Fibroblast of lung (primary cell): Measurements from ENCODE around the gene BCKDK.

Experiments used
- CTCF ChIP-seq, 2 donors: IDR thresholded peaks in 1 of 2; conservative IDR thresholded peaks in 1 of 2; 1 replicate in 1 of 2; 2 replicates in 1 of 2; pipeline ENCODE4 v1.5.1; 2011 to 2012; ENCODE audit warnings: low read length in 2 of 2, control low read depth in 1 of 2, inconsistent platforms in 1 of 2, low read depth in 1 of 2, mild to moderate bottlenecking in 1 of 2
- EZH2 ChIP-seq: IDR thresholded peaks from 2 replicates; pipeline ENCODE4 v1.5.1; 2012; ENCODE audit warnings: low read length, control low read depth, mild to moderate bottlenecking; ENCODE audit errors: missing control alignments

GRCh38 chr16:31147574-31147973, 39.4 kb downstream of the BCKDK start:
- no peak for TF ChIP-seq CTCF (conservative IDR thresholded peaks at IDR 0.05 in 1 of 2, IDR thresholded peaks at IDR 0.05 in 1 of 2; ENCODE audit: low read depth in 1 of 2, low read length in 2 of 2)
- TF ChIP-seq EZH2, result peak; percentile 67
